ENCODE results near the gene IFFO2.
A peak's percentile ranks its signal among the peaks of the same experiment; 100 is the strongest.

The IFFO2 gene

GRCh38 chr1:18907021-18907916 lies 49.2 kb downstream of the IFFO2 start:
- Histone ChIP-seq H3K9ac (ENCODE audit: low read depth, low read length) (no peak overlapping the region), H3K4me1 (ENCODE audit: insufficient read depth, low read length) (no peaks in the 10 kb centered on the region), H3K27me3 (ENCODE audit: insufficient read depth, low read length) (no peaks in the 10 kb centered on the region), H3K27ac (ENCODE audit: low read length) (no peak overlapping the region), H3K9me3 (ENCODE audit: insufficient read depth, low read depth, low read length) (no peaks in the 10 kb centered on the region), H3K36me3 (ENCODE audit: insufficient read depth, low read depth, low read length) (no peaks in the 10 kb centered on the region), H3K4me3 (ENCODE audit: low read length) (no peak overlapping the region)

GRCh38 chr1:18903291-18903756 lies 53.2 kb downstream of the IFFO2 start:
- Histone ChIP-seq H3K27ac (ENCODE audit: low read length) (no peak overlapping the region), H3K9me3 (ENCODE audit: insufficient read depth, low read depth, low read length) (no peaks in the 10 kb centered on the region), H3K36me3 (ENCODE audit: insufficient read depth, low read depth, low read length) (no peaks in the 10 kb centered on the region), H3K4me3 (ENCODE audit: low read length) (peak overlapping the region; percentile 95), H3K27me3 (ENCODE audit: insufficient read depth, low read length) (peaks cover 6% of the 10 kb centered on the region; the same call in 1 of the 2 replicates), H3K9ac (ENCODE audit: low read depth, low read length) (peak overlapping the region; percentile 96; the same call in 1 of the 2 replicates), H3K4me1 (ENCODE audit: insufficient read depth, low read length) (no peaks in the 10 kb centered on the region)

GRCh38 chr1:18902523-18903290 lies 53.8 kb downstream of the IFFO2 start, which contains the start of gene ALDH4A1:
ALDH4A1 (minus strand) TSS chr1:18902555; CDS start chr1:18902523, 32 bp downstream.
- Histone ChIP-seq H3K4me3 (ENCODE audit: low read length) (peak within 1 kb of the TSS; percentile 95), H3K9me3 (ENCODE audit: insufficient read depth, low read depth, low read length) (no peaks in the 10 kb centered on the region), H3K4me1 (ENCODE audit: insufficient read depth, low read length) (no peaks in the 10 kb centered on the region), H3K9ac (ENCODE audit: low read depth, low read length) (peak within 1 kb of the TSS; percentile 96), H3K36me3 (ENCODE audit: insufficient read depth, low read depth, low read length) (no peaks in the 10 kb centered on the region), H3K27me3 (ENCODE audit: insufficient read depth, low read length) (peaks cover 6% of the 10 kb centered on the region; the same call in 1 of the 2 replicates), H3K27ac (ENCODE audit: low read length) (peak within 1 kb of the TSS; percentile 86)

GRCh38 chr1:18901952-18902522 lies 54.4 kb downstream of the IFFO2 start:
- H3K27ac ChIP-seq (ENCODE audit: low read length) = no peak overlapping the region
- peak overlapping the region; percentile 95 for H3K4me3 ChIP-seq (ENCODE audit: low read length)
- H3K36me3 ChIP-seq (ENCODE audit: insufficient read depth, low read depth, low read length) = peaks cover 5% of the 10 kb centered on the region; the same call in 1 of the 2 replicates
- peaks cover 6% of the 10 kb centered on the region; the same call in 1 of the 2 replicates for H3K27me3 ChIP-seq (ENCODE audit: insufficient read depth, low read length)
- no peaks in the 10 kb centered on the region for H3K9me3 ChIP-seq (ENCODE audit: insufficient read depth, low read depth, low read length)
- peak overlapping the region; percentile 96; the same call in 1 of the 2 replicates for H3K9ac ChIP-seq (ENCODE audit: low read depth, low read length)
- H3K4me1 ChIP-seq (ENCODE audit: insufficient read depth, low read length) = no peaks in the 10 kb centered on the region

- Histone ChIP-seq H3K27me3 (ENCODE audit: insufficient read depth, low read length) (peaks cover 6% of the 10 kb centered on the region; the same call in 1 of the 2 replicates), H3K27ac (ENCODE audit: low read length) (no peak overlapping the region)
Measured at GRCh38 chr1:18901147-18901951, 55.1 kb downstream of the IFFO2 start.

GRCh38 chr1:18900303-18900841 lies 56.1 kb downstream of the IFFO2 start:
- Histone ChIP-seq H3K4me1 (ENCODE audit: insufficient read depth, low read length) (no peaks in the 10 kb centered on the region), H3K9me3 (ENCODE audit: insufficient read depth, low read depth, low read length) (no peaks in the 10 kb centered on the region)

More at GRCh38 chr1:18901147-18901951, 55.1 kb downstream of the IFFO2 start:
- H3K4me3 ChIP-seq (ENCODE audit: low read length) = peak overlapping the region; percentile 95
- no peaks in the 10 kb centered on the region for H3K9me3 ChIP-seq (ENCODE audit: insufficient read depth, low read depth, low read length)
- H3K9ac ChIP-seq (ENCODE audit: low read depth, low read length) = peak overlapping the region; percentile 96; the same call in 1 of the 2 replicates
- no peaks in the 10 kb centered on the region for H3K4me1 ChIP-seq (ENCODE audit: insufficient read depth, low read length)
- H3K36me3 ChIP-seq (ENCODE audit: insufficient read depth, low read depth, low read length) = peaks cover 8% of the 10 kb centered on the region; the same call in 1 of the 2 replicates

GRCh38 chr1:18899363-18900049 lies 57.0 kb downstream of the IFFO2 start:
- peaks cover 8% of the 10 kb centered on the region; the same call in 1 of the 2 replicates for H3K36me3 ChIP-seq (ENCODE audit: insufficient read depth, low read depth, low read length)
- peaks cover 6% of the 10 kb centered on the region; the same call in 1 of the 2 replicates for H3K27me3 ChIP-seq (ENCODE audit: insufficient read depth, low read length)
- no peaks in the 10 kb centered on the region for H3K4me1 ChIP-seq (ENCODE audit: insufficient read depth, low read length)
- H3K4me3 ChIP-seq (ENCODE audit: low read length) = no peak overlapping the region
- H3K27ac ChIP-seq (ENCODE audit: low read length) = no peak overlapping the region
- H3K9me3 ChIP-seq (ENCODE audit: insufficient read depth, low read depth, low read length) = no peaks in the 10 kb centered on the region
- no peak overlapping the region for H3K9ac ChIP-seq (ENCODE audit: low read depth, low read length)

More at GRCh38 chr1:18900303-18900841, 56.1 kb downstream of the IFFO2 start:
- H3K9ac ChIP-seq (ENCODE audit: low read depth, low read length) = no peak overlapping the region
- H3K27me3 ChIP-seq (ENCODE audit: insufficient read depth, low read length) = peaks cover 6% of the 10 kb centered on the region; the same call in 1 of the 2 replicates
- H3K36me3 ChIP-seq (ENCODE audit: insufficient read depth, low read depth, low read length) = peaks cover 8% of the 10 kb centered on the region; the same call in 1 of the 2 replicates
- H3K27ac ChIP-seq (ENCODE audit: low read length) = no peak overlapping the region
- H3K4me3 ChIP-seq (ENCODE audit: low read length) = no peak overlapping the region

- Histone ChIP-seq H3K4me1 (ENCODE audit: insufficient read depth, low read length) (no peaks in the 10 kb centered on the region), H3K4me3 (ENCODE audit: low read length) (no peak overlapping the region), H3K36me3 (ENCODE audit: insufficient read depth, low read depth, low read length) (peaks cover 8% of the 10 kb centered on the region; the same call in 1 of the 2 replicates), H3K27ac (ENCODE audit: low read length) (no peak overlapping the region), H3K9ac (ENCODE audit: low read depth, low read length) (no peak overlapping the region), H3K27me3 (ENCODE audit: insufficient read depth, low read length) (peaks cover 6% of the 10 kb centered on the region; the same call in 1 of the 2 replicates), H3K9me3 (ENCODE audit: insufficient read depth, low read depth, low read length) (no peaks in the 10 kb centered on the region)
Measured at GRCh38 chr1:18898567-18898966, 57.9 kb downstream of the IFFO2 start.

GRCh38 chr1:18895317-18895716 lies 61.2 kb downstream of the IFFO2 start:
- Histone ChIP-seq H3K27me3 (ENCODE audit: insufficient read depth, low read length) (no peaks in the 10 kb centered on the region), H3K9me3 (ENCODE audit: insufficient read depth, low read depth, low read length) (no peaks in the 10 kb centered on the region), H3K4me3 (ENCODE audit: low read length) (no peak overlapping the region), H3K36me3 (ENCODE audit: insufficient read depth, low read depth, low read length) (peaks cover 8% of the 10 kb centered on the region; the same call in 1 of the 2 replicates), H3K9ac (ENCODE audit: low read depth, low read length) (no peak overlapping the region), H3K4me1 (ENCODE audit: insufficient read depth, low read length) (no peaks in the 10 kb centered on the region), H3K27ac (ENCODE audit: low read length) (no peak overlapping the region)

GRCh38 chr1:18893120-18893519 lies 63.4 kb downstream of the IFFO2 start:
- Histone ChIP-seq H3K27me3 (ENCODE audit: insufficient read depth, low read length) (no peaks in the 10 kb centered on the region), H3K27ac (ENCODE audit: low read length) (no peak overlapping the region), H3K36me3 (ENCODE audit: insufficient read depth, low read depth, low read length) (peaks cover 8% of the 10 kb centered on the region; the same call in 1 of the 2 replicates), H3K4me1 (ENCODE audit: insufficient read depth, low read length) (no peaks in the 10 kb centered on the region), H3K9ac (ENCODE audit: low read depth, low read length) (no peak overlapping the region), H3K9me3 (ENCODE audit: insufficient read depth, low read depth, low read length) (no peaks in the 10 kb centered on the region), H3K4me3 (ENCODE audit: low read length) (no peak overlapping the region)

Data from iPS-20b (cell line).